Measurements from ENCODE around the gene PRND. TPM values are rescaled to one million over a fixed set of nuclear protein-coding genes. Genes with fewer than 3 reads are reported as not detected.
"Not testable (repeated sequence)": the region's sequence is repeated elsewhere in the genome, so short reads cannot be mapped to it uniquely, and the experiment has no call there.

Gene PRND
- total RNA-seq, 3 donors from 2014 or later: not detected

- H3K4me1 Mint-ChIP-seq (ENCODE audit: low read depth): no peaks in the 10 kb centered on the region
- H3K27me3 Mint-ChIP-seq (ENCODE audit: low read depth): peaks cover 3% of the 10 kb centered on the region
- no peak for DNase-seq
- H3K9me3 Mint-ChIP-seq: peaks cover 24% of the 10 kb centered on the region
- no peak overlapping the region for H3K4me3 Mint-ChIP-seq
- H3K36me3 Mint-ChIP-seq (ENCODE audit: insufficient read depth): peaks cover 6% of the 10 kb centered on the region
- no peak for ATAC-seq
Observed at GRCh38 chr20:4770026-4770425, 48.3 kb downstream of the PRND start.

- DNase-seq (no peak), ATAC-seq (no peak)
- H3K4me1 Mint-ChIP-seq (ENCODE audit: low read depth): no peaks in the 10 kb centered on the region
- peaks cover 6% of the 10 kb centered on the region for H3K36me3 Mint-ChIP-seq (ENCODE audit: insufficient read depth)
- H3K27me3 Mint-ChIP-seq (ENCODE audit: low read depth): peaks cover 3% of the 10 kb centered on the region
- H3K9me3 Mint-ChIP-seq: peaks cover 24% of the 10 kb centered on the region
- no peak overlapping the region for H3K4me3 Mint-ChIP-seq
Observed at GRCh38 chr20:4771004-4771403, 49.3 kb downstream of the PRND start.

GRCh38 chr20:4772132-4772531 is 50.4 kb downstream of the PRND start:
- Mint-ChIP-seq H3K4me1 (ENCODE audit: low read depth) (no peaks in the 10 kb centered on the region), H3K27me3 (ENCODE audit: low read depth) (peaks cover 3% of the 10 kb centered on the region), H3K4me3 (no peak overlapping the region), H3K9me3 (peaks cover 24% of the 10 kb centered on the region), H3K36me3 (ENCODE audit: insufficient read depth) (peaks cover 6% of the 10 kb centered on the region)
- no peak for DNase-seq
- no peak for ATAC-seq

GRCh38 chr20:4773014-4773413 is 51.3 kb downstream of the PRND start:
- H3K4me3 Mint-ChIP-seq; DNase-seq; H3K4me1 Mint-ChIP-seq (ENCODE audit: low read depth); H3K36me3 Mint-ChIP-seq (ENCODE audit: insufficient read depth); H3K27me3 Mint-ChIP-seq (ENCODE audit: low read depth); ATAC-seq: not testable (repeated sequence)
- peaks cover 24% of the 10 kb centered on the region for H3K9me3 Mint-ChIP-seq

- H3K4me1 Mint-ChIP-seq (ENCODE audit: low read depth): no peaks in the 10 kb centered on the region
- H3K4me3 Mint-ChIP-seq: no peak overlapping the region
Observed at GRCh38 chr20:4773736-4774135, 52.0 kb downstream of the PRND start.

GRCh38 chr20:4774207-4774606 is 52.5 kb downstream of the PRND start:
- Mint-ChIP-seq H3K27me3 (ENCODE audit: low read depth) (peaks cover under 1% of the 10 kb centered on the region), H3K4me3 (no peak overlapping the region), H3K4me1 (ENCODE audit: low read depth) (no peaks in the 10 kb centered on the region), H3K9me3 (peaks cover 24% of the 10 kb centered on the region), H3K36me3 (ENCODE audit: insufficient read depth) (peaks cover 6% of the 10 kb centered on the region)
- DNase-seq (no peak), ATAC-seq (no peak)

More at GRCh38 chr20:4773736-4774135, 52.0 kb downstream of the PRND start:
- peaks cover 24% of the 10 kb centered on the region for H3K9me3 Mint-ChIP-seq
- ATAC-seq: no peak
- peaks cover 6% of the 10 kb centered on the region for H3K36me3 Mint-ChIP-seq (ENCODE audit: insufficient read depth)
- peaks cover 3% of the 10 kb centered on the region for H3K27me3 Mint-ChIP-seq (ENCODE audit: low read depth)
- DNase-seq: no peak

- peaks cover 2% of the 10 kb centered on the region for H3K4me1 Mint-ChIP-seq (ENCODE audit: low read depth)
- DNase-seq (no peak), ATAC-seq (no peak)
- no peak overlapping the region for H3K4me3 Mint-ChIP-seq
- peaks cover 24% of the 10 kb centered on the region for H3K9me3 Mint-ChIP-seq
- peaks cover 6% of the 10 kb centered on the region for H3K36me3 Mint-ChIP-seq (ENCODE audit: insufficient read depth)
- no peaks in the 10 kb centered on the region for H3K27me3 Mint-ChIP-seq (ENCODE audit: low read depth)
Observed at GRCh38 chr20:4775322-4776078, 53.8 kb downstream of the PRND start.

- DNase-seq (no peak), ATAC-seq (no peak)
- peaks cover 6% of the 10 kb centered on the region for H3K36me3 Mint-ChIP-seq (ENCODE audit: insufficient read depth)
- H3K27me3 Mint-ChIP-seq (ENCODE audit: low read depth): no peaks in the 10 kb centered on the region
- H3K9me3 Mint-ChIP-seq: peaks cover 19% of the 10 kb centered on the region
- H3K4me3 Mint-ChIP-seq: no peak overlapping the region
- H3K4me1 Mint-ChIP-seq (ENCODE audit: low read depth): peaks cover 6% of the 10 kb centered on the region
Observed at GRCh38 chr20:4776079-4776630, 54.4 kb downstream of the PRND start.

Other genes with a start within 250 kb of the PRND start
- 10 to 100 TPM; 64.6 to 87.9 (median 70.4) TPM for gene PRNP, start 35.5 kb upstream of the PRND start, total RNA-seq
- 10 to 100 TPM; 17.1 to 19.8 (median 18.4) TPM for gene RASSF2, start 101.7 kb downstream of the PRND start, total RNA-seq